Activated naive CD4-positive, alpha-beta T cell treated with anti-CD3 and anti-CD28 coated beads for 36 hours (primary cell): Measurements from ENCODE around the gene ASB11. TPM values are rescaled to one million over a fixed set of nuclear protein-coding genes. Genes with fewer than 3 reads are reported as not detected.

Experiments
- CTCF ChIA-PET: fragments of 350-600 bp; sonication (Branson Sonifier 250); formaldehyde crosslinking; loops from one replicate; lab custom pipeline; 2021; ENCODE audit warnings: antibody characterized with exemption; lab: Charles Lee
- DNase-seq: peaks from one replicate; pipeline ENCODE4 v3.0.0-alpha.2; 2020
- H3K27ac Mint-ChIP-seq: one replicate; pipeline ENCODE4 v1.8.0; 2021; ENCODE audit warnings: mild to moderate bottlenecking, mixed read lengths
- H3K27me3 Mint-ChIP-seq: one replicate; pipeline ENCODE4 v1.8.0; 2021; ENCODE audit warnings: low read depth, mixed read lengths
- H3K36me3 Mint-ChIP-seq: one replicate; pipeline ENCODE4 v1.8.0; 2021; ENCODE audit warnings: low read depth, mixed read lengths
- H3K4me1 Mint-ChIP-seq: one replicate; pipeline ENCODE4 v1.8.0; 2021; ENCODE audit warnings: low read depth, mixed read lengths
- H3K4me3 Mint-ChIP-seq: one replicate; pipeline ENCODE4 v1.8.0; 2021; ENCODE audit warnings: mild to moderate bottlenecking, moderate library complexity, mixed read lengths
- H3K9me3 Mint-ChIP-seq: one replicate; pipeline ENCODE4 v1.8.0; 2021; ENCODE audit warnings: mixed read lengths
- intact Hi-C: fragments of 100-400 bp; cut with micrococcal nuclease; formaldehyde crosslinking; loops from one replicate; pipeline ENCODE4 v1.15.1; 2023
- total RNA-seq, 2 experiments: library from RNA; stranded (reverse); gene quantifications; one replicate each; pipeline ENCODE4 v1.2.3, GENCODE V29; 2021

ASB11 gene
- total RNA-seq, 2 experiments from 2014 or later = not detected

DNA sequence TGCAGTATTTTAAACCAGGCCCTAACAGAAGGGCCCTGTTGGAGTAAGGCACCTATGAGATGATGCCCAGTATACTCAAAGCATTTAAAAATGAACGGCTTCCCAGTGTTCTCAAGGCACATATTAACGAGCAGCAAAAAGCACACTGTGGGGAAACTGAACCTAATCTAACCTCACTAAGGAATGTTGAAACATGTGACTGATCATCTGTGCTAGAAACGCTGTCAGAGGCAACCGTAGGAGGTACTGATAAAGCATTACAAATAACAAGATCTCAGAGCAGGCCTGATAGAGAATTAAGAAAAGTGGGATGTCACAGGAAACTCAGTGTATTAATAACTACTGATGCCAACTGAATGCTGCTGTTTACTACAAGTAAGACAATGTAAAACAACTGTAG, 69.5 kb downstream of the ASB11 start:
- intact Hi-C loops = no loop called here
- no peaks in the 10 kb centered on the region for H3K4me1 Mint-ChIP-seq
- no peak overlapping the region for H3K27ac Mint-ChIP-seq
- CTCF ChIA-PET = no interaction called here
- no peaks in the 10 kb centered on the region for H3K27me3 Mint-ChIP-seq
- no peak for DNase-seq
- no peaks in the 10 kb centered on the region for H3K36me3 Mint-ChIP-seq
- no peak overlapping the region for H3K4me3 Mint-ChIP-seq
- H3K9me3 Mint-ChIP-seq = no peaks in the 10 kb centered on the region

DNA sequence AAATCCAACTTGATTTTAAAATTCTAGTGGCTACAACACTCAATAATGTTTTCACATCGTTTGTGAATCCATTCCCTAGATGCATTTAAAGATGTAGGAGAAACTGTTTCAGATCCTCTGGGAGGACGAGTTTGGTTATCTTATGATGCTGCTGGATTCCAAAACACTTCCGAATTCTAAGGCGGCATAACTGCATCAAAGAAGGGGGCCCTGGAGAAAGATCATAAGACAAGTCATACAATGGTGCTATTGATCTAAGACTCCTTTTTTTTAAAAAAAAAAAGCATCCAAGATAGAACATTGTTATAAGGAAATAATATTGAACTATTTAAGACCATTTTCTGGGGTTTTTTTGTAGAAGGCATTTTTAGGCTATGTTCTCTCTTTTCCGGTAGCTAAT, 71.0 kb downstream of the ASB11 start:
- Mint-ChIP-seq H3K27ac (no peak overlapping the region), H3K36me3 (no peaks in the 10 kb centered on the region), H3K4me3 (no peak overlapping the region), H3K27me3 (no peaks in the 10 kb centered on the region), H3K9me3 (no peaks in the 10 kb centered on the region), H3K4me1 (no peaks in the 10 kb centered on the region)
- no peak for DNase-seq
- intact Hi-C loops = loop anchor here (5.0 kb wide), 1 partner anchor 717 kb away; the partner anchor contains the start of gene GLRA2
- CTCF ChIA-PET = interaction anchor here (0.6 to 1.5 kb wide), 7 partner anchors 14 to 1211 kb away, joined by 3 to 8 read pairs (median 4); no protein-coding TSS in a partner anchor

GRCh38 chrX:15242899-15243555, 72.4 kb downstream of the ASB11 start:
- no peaks in the 10 kb centered on the region for H3K4me1 Mint-ChIP-seq
- CTCF ChIA-PET = interaction anchor here (0.7 to 1.5 kb wide), 9 partner anchors 21 to 136 kb away, joined by 3 to 10 read pairs (median 3); no protein-coding TSS in a partner anchor
- intact Hi-C loops = loop anchor here (1.0 to 5.0 kb wide), 5 partner anchors 100 to 1204 kb away; partner anchors contain the start of gene GLRA2
- no peaks in the 10 kb centered on the region for H3K36me3 Mint-ChIP-seq
- no peak overlapping the region for H3K4me3 Mint-ChIP-seq
- H3K27ac Mint-ChIP-seq = no peak overlapping the region
- H3K27me3 Mint-ChIP-seq = no peaks in the 10 kb centered on the region
- peak; percentile 61 for DNase-seq
- no peaks in the 10 kb centered on the region for H3K9me3 Mint-ChIP-seq

- CTCF ChIA-PET = interaction anchor here (0.6 kb wide), 1 partner anchor 295 kb away, joined by 3 read pairs; no protein-coding TSS in a partner anchor
These were observed 74.1 kb downstream of the ASB11 start for GRCh38 chrX:15241301-15241700.

DNA sequence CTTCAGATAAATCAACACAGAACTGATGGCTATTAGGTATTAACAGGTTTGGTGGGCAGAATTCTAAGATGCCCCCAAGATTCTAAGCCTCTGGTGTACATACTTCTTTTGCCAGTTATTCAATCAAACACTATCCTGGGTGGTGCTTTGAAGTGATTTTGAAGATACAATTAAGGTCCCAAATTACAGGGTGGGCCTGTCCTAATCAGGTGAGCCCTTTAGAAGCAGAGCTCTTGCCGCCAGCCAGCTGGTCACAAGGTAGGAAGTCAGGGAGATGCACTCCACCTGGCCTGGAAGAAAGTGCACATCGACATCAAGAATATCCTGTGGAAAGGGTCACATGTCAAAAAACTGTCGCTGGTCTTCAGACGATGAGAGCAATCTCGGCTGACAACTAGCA, 75.0 kb downstream of the ASB11 start:
- H3K27ac Mint-ChIP-seq = no peak overlapping the region
- no peaks in the 10 kb centered on the region for H3K27me3 Mint-ChIP-seq
- H3K4me1 Mint-ChIP-seq = no peaks in the 10 kb centered on the region
- DNase-seq = no peak
- H3K9me3 Mint-ChIP-seq = no peaks in the 10 kb centered on the region
- H3K36me3 Mint-ChIP-seq = no peaks in the 10 kb centered on the region
- H3K4me3 Mint-ChIP-seq = no peak overlapping the region
- intact Hi-C loops = loop anchor here (5.0 kb wide), 1 partner anchor 713 kb away; the partner anchor contains the start of gene GLRA2
- CTCF ChIA-PET = no interaction called here

More at GRCh38 chrX:15241301-15241700, 74.1 kb downstream of the ASB11 start:
- H3K4me1 Mint-ChIP-seq = no peaks in the 10 kb centered on the region
- H3K36me3 Mint-ChIP-seq = no peaks in the 10 kb centered on the region
- H3K27ac Mint-ChIP-seq = no peak overlapping the region
- DNase-seq = no peak
- intact Hi-C loops = loop anchor here (5.0 kb wide), 1 partner anchor 714 kb away; the partner anchor contains the start of gene GLRA2
- H3K27me3 Mint-ChIP-seq = no peaks in the 10 kb centered on the region
- H3K4me3 Mint-ChIP-seq = no peak overlapping the region
- no peaks in the 10 kb centered on the region for H3K9me3 Mint-ChIP-seq

- intact Hi-C loops = no loop called here
- H3K4me3 Mint-ChIP-seq = no peak overlapping the region
- DNase-seq = no peak
- no peaks in the 10 kb centered on the region for H3K4me1 Mint-ChIP-seq
- no peak overlapping the region for H3K27ac Mint-ChIP-seq
- CTCF ChIA-PET = no interaction called here
- no peaks in the 10 kb centered on the region for H3K36me3 Mint-ChIP-seq
- no peaks in the 10 kb centered on the region for H3K9me3 Mint-ChIP-seq
- no peaks in the 10 kb centered on the region for H3K27me3 Mint-ChIP-seq
These were observed 79.3 kb downstream of the ASB11 start for GRCh38 chrX:15236146-15236545.

GRCh38 chrX:15235001-15235400, 80.4 kb downstream of the ASB11 start:
- Mint-ChIP-seq H3K4me3 (no peak overlapping the region), H3K9me3 (no peaks in the 10 kb centered on the region), H3K4me1 (no peaks in the 10 kb centered on the region), H3K27me3 (no peaks in the 10 kb centered on the region), H3K27ac (no peak overlapping the region), H3K36me3 (no peaks in the 10 kb centered on the region)
- CTCF ChIA-PET = no interaction called here
- intact Hi-C loops = no loop called here
- no peak for DNase-seq

GRCh38 chrX:15233416-15234015, 81.9 kb downstream of the ASB11 start:
- CTCF ChIA-PET = no interaction called here
- no peaks in the 10 kb centered on the region for H3K27me3 Mint-ChIP-seq
- no peak overlapping the region for H3K27ac Mint-ChIP-seq
- no peaks in the 10 kb centered on the region for H3K4me1 Mint-ChIP-seq
- H3K9me3 Mint-ChIP-seq = no peaks in the 10 kb centered on the region
- intact Hi-C loops = no loop called here
- H3K36me3 Mint-ChIP-seq = no peaks in the 10 kb centered on the region
- no peak for DNase-seq
- no peak overlapping the region for H3K4me3 Mint-ChIP-seq

Other genes with a start within 250 kb of the ASB11 start
- gene ASB9, start 45.6 kb downstream of the ASB11 start, total RNA-seq = under 1 TPM; 0.35 to 0.48 TPM
- 10 to 100 TPM; 26.8 to 28.4 TPM for gene PIGA, start 19.9 kb upstream of the ASB11 start, total RNA-seq
- not detected for gene VEGFD, start 68.8 kb upstream of the ASB11 start, total RNA-seq
- 1 to 10 TPM; 6.2 to 9.2 TPM for gene PIR, start 177.7 kb upstream of the ASB11 start, total RNA-seq
- not detected for gene BMX, start 185.2 kb upstream of the ASB11 start, total RNA-seq